Measurements from ENCODE around the gene COL25A1.
"Not testable (repeated sequence)": the region's sequence is repeated elsewhere in the genome, so short reads cannot be mapped to it uniquely, and the experiment has no call there.

Gene COL25A1

GRCh38 chr4:109007976-109008375, 294.5 kb downstream of the COL25A1 start:
- DNase-seq = no peak

- DNase-seq = no peak
Observed at GRCh38 chr4:109005523-109005922, 296.9 kb downstream of the COL25A1 start.

GRCh38 chr4:109004418-109004817, 298.0 kb downstream of the COL25A1 start:
- DNase-seq = no peak

GRCh38 chr4:109003964-109004363, 298.5 kb downstream of the COL25A1 start:
- no peak for DNase-seq

- DNase-seq = no peak
Observed at GRCh38 chr4:108991551-108992328, 310.7 kb downstream of the COL25A1 start.

GRCh38 chr4:108988464-108989195, 313.8 kb downstream of the COL25A1 start:
- no peak for DNase-seq

GRCh38 chr4:108984495-108984894, 318.0 kb downstream of the COL25A1 start:
- DNase-seq = not testable (repeated sequence)

GRCh38 chr4:108982402-108983185, 319.9 kb downstream of the COL25A1 start:
- no peak for DNase-seq

GRCh38 chr4:108980455-108981239, 321.8 kb downstream of the COL25A1 start:
- DNase-seq = no peak

- DNase-seq = no peak
Observed at GRCh38 chr4:108979759-108980158, 322.7 kb downstream of the COL25A1 start.

GRCh38 chr4:108978066-108978465, 324.4 kb downstream of the COL25A1 start:
- no peak for DNase-seq

- DNase-seq = no peak
Observed at GRCh38 chr4:108972613-108973283, 329.7 kb downstream of the COL25A1 start.

- DNase-seq = no peak
Observed at GRCh38 chr4:108971473-108971872, 331.0 kb downstream of the COL25A1 start.

GRCh38 chr4:108965472-108966076, 336.9 kb downstream of the COL25A1 start:
- no peak for DNase-seq

- no peak for DNase-seq
Observed at GRCh38 chr4:108965016-108965415, 337.4 kb downstream of the COL25A1 start.

GRCh38 chr4:108963910-108964309, 338.5 kb downstream of the COL25A1 start:
- DNase-seq = no peak

GRCh38 chr4:108959491-108959890, 343.0 kb downstream of the COL25A1 start:
- no peak for DNase-seq

GRCh38 chr4:108954880-108955279, 347.6 kb downstream of the COL25A1 start:
- no peak for DNase-seq

GRCh38 chr4:108953941-108954340, 348.5 kb downstream of the COL25A1 start:
- no peak for DNase-seq

- DNase-seq = no peak
Observed at GRCh38 chr4:108950158-108950915, 352.1 kb downstream of the COL25A1 start.

- DNase-seq = no peak
Observed at GRCh38 chr4:108947526-108947925, 354.9 kb downstream of the COL25A1 start.

All from CD4-positive, alpha-beta T cell treated with Interleukin-1 beta for 1 hour (primary cell).